HPDE6-E6E7 (cell line): ENCODE measurements around the gene SLC5A10.
"Not testable (repeated sequence)": the region's sequence is repeated elsewhere in the genome, so short reads cannot be mapped to it uniquely, and the experiment has no call there.

Source experiments
- DNase-seq: peaks from one replicate; pipeline ENCODE4 v3.0.0; 2011; ENCODE audit warnings: missing footprints; ENCODE audit errors: extremely low spot score

The SLC5A10 gene

DNA sequence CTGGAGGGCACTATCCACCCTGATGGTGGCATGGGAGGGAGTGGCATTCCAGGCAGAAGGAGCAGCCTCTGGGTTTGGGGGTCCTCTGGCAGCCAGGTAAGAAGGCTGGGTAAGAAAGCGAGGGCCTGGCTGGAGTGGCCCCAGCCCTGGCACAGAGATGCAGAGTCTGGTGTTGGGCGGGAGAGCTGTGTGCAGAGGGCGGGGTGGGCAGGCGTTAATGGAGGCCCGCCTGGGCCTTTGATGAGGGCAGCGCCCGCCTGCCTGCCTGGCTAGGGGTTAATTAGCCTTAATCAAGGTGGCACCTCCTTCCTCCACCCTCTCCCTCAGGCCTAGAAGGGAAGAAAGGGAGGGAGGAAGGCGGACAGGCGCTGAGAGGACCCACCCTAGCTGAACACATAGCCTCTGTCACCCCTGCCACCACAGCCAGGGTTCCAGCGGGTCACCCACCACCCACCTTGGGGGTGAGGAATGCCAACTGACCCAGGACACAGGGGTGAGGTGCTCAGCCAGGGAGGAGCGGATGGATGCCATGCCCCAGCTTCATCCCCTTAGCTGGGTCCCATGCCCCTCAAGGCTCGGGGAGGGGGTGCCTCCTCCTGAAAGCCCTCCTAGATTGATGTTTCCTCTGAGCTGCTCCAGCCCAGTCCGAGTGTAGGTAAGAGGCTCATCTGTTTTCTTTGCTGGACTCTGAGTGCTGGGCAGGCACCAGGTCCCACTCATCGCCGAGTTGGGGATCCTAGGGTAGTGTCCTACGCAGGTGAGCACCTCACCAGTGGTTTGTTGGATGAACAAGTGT, 66.0 kb downstream of the SLC5A10 start:
- no peak for DNase-seq

DNA sequence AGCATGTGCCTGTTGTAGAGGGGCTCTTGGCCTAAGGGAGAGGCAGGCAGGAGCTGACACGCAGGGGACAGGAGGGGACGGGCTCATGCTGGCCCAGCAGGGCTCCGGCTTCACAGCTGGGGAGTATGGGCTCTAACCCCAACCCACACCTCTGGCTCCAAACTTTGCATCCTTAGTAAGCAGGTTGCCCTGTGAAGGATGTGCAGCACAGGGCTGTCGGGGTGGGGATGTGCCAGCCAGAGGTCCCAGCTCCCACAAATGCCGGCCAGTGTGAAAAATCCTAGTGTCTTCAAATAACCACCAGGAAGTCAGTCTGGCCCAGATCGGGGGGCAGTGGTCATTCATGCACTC, 66.6 kb downstream of the SLC5A10 start:
- no peak for DNase-seq

DNA sequence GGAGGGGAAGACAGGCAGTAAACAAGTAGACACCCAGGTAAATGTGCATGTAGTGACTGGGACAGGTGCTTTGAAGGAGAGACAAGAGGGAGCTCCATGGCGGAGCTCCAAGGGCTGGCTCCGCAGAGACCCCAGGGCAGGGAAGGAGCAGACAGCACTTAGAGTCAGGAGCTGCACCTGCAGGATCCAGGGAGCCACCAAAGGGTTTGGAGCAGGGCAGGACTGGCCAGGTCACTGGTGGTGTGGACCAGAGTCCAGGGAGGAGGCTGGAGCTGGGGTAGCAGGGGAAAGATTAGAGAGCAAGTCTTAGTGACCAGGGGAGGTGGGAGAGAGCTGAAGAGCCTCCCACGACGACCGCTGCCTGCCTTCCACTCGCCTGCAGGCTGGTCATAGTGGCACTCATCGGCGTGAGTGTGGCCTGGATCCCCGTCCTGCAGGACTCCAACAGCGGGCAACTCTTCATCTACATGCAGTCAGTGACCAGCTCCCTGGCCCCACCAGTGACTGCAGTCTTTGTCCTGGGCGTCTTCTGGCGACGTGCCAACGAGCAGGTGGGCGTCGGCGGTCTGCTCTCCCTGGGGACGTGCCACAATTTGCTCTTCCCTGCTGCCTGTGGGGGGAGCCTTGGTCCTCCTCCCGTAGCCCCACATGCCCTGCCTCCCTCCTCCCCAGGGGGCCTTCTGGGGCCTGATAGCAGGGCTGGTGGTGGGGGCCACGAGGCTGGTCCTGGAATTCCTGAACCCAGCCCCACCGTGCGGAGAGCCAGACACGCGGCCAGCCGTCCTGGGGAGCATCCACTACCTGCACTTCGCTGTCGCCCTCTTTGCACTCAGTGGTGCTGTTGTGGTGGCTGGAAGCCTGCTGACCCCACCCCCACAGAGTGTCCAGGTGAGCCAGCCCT, 67.3 kb downstream of the SLC5A10 start:
- DNase-seq: no peak

DNA sequence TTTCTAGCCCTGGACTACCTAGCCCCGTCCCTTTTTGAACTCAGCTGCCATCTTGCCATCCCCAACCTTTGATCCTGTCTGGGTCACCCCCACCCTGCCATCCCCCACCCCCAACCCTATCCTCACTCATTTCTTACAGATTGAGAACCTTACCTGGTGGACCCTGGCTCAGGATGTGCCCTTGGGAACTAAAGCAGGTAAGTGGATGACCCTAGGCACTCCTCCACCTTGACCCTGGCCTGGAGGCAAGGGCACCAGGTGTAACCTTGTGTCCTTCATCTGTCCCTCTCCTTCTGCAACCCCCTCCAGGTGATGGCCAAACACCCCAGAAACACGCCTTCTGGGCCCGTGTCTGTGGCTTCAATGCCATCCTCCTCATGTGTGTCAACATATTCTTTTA, 68.1 kb downstream of the SLC5A10 start:
- no peak for DNase-seq

DNA sequence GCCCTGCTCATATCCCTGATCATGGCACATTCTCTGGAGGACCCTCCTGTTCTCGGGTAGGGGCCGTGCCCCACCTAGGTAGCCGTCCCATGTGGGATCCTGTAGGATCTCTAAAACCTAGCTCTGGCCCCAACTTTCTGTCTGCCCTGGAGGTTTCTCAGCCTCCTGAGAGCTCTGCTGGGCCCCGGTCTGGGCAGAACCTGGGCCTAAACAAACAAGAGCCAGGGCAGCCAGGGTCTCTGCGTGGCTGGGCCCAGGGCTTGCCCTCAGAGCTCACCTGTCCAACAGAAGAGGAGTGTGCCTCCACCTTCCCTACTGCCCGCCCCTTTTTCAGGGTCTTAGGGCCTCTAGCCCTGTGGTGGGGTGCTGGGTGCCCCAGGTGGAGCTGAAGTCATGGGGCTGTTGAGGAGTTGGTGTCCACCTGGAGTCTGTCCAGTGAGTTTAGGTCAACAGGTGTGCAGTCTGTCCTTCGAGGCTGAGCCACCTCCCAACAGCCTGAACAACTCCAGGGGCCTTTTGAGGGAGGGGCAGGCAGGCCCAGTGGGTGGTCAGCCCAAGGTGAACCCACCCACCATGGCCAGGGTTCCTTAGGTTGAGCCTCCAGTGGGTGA, 69.2 kb downstream of the SLC5A10 start:
- not testable (repeated sequence) for DNase-seq

DNA sequence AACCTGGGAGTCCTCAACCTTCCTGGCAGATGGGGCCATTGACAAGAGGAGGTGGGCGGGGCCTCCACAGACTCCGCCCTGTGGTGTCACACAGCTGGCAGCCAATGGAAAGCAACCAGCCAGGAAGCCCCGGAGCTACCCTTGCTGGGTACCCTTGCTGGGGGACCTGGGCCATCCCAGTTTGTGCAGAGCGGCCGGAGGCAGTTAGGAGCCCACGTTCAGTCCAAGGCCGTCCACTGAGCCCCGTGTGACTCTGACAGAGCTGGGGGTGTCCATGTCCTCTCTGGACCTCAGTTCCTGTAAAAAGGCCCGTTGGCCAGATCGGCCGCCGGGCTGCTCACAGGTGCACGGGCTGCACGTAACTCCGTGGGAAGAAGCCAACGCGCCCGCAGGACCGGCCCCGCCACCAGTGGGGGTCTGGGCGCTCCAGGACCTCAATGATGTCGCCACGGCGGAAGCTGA, 69.7 kb downstream of the SLC5A10 start:
- no peak for DNase-seq

DNA sequence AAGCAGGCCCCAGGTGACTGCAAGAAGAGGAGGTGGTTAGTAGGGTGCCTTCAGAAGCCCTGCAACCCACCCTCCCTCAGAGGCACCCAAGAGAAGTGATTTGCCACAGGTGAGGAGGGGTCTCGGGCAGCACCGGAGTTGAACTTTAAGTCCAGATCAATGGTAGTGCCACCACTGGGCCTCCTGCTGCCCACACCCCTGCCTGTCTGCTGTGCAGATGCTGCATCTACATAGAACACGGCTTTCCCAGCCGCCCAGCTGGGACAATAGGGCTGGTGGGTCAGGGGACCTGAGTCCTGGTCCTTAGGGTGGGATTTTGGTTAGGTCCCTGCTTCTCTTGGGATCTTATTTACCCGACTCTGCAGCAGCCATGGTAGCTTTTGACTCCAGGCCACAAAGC, 70.2 kb downstream of the SLC5A10 start:
- DNase-seq: no peak

DNA sequence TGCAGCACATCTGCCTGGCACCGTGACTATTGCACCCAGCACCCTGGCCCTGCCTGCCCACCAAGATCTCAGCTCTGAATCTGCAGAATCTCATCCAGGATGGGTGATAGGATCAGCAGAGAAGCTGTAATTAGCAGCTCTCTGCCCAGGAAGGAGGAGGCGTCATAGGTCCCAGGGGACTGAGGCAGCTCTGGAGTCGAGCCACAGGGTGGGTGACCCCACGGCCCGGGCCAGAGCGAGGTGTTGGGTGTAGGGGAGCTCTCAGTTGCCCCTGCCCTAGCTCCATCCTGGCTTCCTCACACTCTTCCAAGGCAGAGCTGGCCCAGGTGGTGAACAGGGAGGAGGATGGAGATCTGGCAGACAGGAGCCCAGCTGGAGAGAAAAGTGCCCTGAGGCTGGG, 70.8 kb downstream of the SLC5A10 start:
- DNase-seq: no peak

DNA sequence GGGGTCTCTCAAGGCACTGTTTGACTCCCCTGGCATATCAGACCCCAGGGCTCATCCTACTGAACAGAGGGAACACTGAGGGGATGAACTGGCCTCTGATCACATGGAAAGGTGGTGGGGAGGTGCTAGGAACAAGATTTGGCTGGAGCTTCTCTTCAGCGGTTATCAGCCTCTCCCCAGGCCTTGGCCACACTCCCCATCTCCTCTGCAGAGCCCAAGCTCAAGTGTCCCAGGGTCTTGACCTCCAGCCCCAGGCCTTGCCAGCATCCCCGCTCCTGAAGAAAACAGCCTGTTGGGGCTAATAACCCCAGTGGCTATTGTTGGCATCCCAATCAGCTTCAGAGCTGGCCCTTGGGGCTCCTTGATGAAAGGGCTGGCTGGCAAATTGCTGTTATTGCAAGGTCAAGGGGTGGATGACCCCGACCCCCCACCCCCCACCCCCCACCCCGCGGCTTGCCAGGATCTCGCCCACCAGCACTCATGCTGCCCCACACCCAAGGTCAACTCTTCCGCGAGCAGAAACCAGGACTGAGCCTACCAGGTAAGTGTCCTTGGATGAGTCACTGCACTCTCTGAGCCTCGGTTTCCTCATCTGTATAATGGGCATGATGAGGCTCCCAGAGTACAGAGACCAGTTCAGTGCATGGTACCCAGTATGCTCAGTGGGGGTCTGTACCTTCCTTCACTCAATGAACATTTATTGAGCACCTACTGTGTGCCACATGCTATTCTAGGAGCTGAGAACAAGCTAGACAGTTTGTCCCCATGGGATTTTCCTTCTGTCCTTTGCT, 71.4 kb downstream of the SLC5A10 start:
- DNase-seq: no peak

DNA sequence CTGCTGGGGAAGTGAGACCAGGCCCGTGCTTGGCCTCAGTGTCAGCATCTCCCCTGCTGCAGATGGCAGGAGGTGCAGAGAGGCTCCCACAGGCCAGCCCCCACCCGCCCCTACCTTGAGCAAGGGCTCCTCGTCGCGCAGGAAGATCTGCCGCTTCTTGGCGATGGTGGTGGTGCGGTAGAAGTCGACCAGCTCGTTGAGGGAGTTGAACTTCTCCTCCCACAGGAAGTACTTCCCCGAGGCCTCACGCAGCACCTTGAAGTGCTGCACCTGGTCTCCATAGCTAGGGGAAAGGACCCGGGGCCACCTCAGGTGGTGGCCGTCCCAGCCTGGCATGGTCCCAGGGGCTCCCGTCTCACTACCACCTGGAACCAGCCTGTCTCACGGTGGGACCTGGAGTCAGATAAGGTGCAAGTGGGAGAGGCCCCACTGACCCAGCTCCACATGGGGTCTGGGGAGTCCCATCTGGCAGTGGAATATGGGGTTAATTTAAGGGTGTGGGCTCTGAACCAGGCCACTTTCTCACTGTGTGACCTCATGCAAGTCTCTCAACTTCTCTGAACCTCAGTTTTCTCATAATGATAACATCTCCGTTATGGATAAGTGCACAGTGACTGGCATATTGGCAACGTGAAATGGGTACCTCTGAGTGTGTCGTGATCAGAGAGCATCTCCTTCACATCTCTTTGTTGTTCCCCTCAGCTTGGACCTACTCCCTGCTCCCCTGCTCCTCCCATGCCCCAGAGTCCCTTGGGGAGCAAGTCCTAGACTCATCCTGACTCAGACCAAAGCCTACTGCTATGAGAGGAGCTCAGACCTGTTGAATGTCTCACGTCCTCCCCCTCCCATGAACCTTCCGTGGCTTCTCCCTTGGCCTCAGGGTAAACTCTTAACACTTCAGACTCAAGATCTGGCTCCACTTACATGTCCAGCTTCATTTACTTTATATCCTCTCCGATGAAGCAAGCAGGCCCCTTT, 72.4 kb downstream of the SLC5A10 start:
- DNase-seq: no peak

DNA sequence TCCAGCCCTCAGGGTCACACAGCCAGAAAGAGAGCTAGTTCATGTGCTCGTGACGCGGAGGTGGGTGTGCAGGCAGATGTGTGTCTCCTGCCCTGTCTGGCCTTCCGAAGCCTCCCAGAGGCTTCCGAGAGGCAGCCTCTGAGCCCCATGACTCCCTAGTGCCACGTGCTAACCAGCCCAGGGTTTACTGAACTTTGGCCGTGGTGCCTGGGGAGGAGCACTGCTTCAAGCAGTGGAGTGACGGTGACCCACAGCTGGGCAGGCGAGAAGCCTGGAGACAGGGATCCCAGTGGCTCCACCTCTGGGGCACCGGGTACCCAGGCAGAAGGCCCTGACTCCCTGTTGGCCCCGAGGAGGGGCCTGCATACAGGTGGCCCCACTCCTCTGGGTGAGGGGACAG, 76.7 kb downstream of the SLC5A10 start:
- not testable (repeated sequence) for DNase-seq

DNA sequence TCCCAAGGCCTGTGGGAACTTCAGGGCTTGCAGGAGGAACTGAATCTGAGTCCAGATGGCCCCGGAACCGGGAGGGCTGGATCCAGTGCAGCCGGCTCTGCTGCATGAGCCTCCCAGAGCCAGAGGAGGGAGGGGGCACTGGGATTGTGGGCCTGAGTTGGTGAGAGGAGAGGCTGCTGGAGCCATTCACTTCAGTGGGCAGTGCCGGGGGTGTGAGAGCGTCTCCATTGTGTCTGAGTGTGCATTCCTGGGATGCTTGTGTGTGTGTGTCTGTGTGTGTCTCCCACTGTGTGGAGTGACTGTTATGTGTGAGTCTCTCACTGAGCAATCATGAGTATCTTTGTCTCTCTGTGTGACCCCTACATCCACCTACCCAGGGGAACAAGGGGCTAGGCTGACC, 77.8 kb downstream of the SLC5A10 start:
- not testable (repeated sequence) for DNase-seq

DNA sequence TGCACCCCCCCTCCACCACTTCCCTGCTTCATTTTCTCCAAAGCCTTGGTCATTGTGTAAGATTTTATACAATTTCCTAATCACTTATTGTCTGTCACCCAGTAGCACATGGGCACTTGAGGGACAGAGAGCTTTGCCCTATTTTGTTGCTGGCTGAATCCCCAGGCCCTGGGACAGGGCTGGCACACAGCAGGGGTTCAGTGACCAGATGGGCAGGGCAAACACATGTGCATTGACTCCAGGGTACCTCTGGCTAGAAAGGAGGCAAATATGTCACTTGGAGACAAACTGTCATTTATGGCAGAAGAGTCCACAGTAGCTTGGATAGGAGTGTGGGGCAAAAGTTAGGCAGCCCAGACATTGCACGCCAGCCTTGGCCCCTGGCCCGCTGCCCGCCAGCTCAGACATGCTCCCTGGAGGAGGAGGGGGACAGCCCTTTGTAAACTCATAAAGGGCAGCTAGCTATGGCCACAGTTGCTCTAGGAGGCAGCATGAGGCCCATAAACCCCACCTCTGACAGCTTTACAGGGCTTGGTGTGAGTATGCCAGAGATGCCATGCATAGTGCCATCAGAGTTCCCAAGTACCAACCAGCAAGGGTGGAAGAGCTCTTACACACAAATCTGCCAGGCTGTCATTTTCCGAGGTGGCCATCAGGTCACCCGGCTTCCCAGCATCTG, 78.9 kb downstream of the SLC5A10 start:
- DNase-seq: not testable (repeated sequence)

DNA sequence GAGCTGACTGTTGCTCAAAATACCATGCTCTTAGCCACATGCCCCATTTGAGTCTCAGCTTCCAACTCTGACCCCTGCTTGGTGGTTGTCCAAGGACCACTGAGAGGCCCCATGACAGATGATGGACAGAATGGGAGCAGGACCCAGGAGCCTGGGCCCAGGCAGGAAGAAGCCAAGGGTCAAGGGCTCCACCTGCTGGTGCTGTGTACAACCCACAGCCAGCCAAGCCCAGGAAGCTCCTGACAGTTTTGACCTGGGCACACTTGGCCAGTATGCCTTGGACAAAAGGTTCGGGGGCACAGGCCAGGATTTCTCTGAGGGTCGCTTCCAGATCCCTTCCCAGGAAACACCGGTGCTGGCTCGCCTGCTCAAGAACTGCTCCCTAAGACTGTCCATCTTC, 79.8 kb downstream of the SLC5A10 start:
- DNase-seq: not testable (repeated sequence)

DNA sequence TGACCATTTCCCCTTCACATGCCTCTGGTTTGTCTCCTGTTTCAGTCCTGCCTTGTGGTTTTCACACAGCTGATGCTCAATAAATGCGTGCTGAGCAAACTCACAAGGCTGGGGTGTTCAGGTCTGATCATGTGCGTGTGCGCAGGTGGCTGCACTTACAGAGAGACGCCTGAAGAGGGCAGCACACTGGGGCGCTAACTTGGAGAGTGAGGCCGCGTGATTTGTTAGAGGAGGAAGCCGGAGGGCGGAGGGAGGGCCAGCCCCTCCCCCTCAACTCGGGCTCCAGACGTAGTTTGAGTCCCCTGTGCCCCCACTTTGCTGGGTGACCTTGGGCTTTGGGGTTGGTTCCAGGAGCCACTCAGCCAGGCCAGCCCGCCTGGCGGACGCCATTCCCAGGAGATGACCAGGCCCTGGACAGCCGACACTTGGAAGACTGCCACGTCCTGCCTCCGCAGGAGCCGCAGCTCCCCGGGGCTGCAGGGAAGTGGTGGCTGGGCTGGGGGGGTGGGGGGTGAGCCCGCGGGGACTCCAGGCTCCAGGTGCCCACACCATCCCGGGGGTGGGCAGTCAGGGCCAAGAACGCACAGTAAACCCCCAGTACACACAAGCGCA, 80.5 kb downstream of the SLC5A10 start:
- DNase-seq: not testable (repeated sequence)

DNA sequence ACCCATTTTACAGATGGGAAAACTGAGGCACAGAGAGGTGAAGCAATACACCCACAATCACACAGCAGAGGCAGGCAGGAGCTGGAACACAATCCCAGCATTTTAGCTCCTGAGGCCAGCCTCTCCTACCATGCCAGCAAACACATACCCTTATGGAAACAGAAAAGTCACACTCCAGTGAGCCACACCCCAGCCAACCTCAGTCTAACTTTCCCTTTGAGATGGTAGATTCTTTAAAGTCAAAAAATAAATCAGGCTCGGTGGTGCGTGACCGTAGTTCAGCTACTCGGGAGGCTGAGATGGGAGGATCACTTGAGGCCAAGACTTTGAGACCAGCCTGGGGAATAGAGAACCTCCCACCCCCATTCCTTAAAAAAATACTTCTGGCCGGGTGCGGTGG, 84.2 kb downstream of the SLC5A10 start:
- not testable (repeated sequence) for DNase-seq

DNA sequence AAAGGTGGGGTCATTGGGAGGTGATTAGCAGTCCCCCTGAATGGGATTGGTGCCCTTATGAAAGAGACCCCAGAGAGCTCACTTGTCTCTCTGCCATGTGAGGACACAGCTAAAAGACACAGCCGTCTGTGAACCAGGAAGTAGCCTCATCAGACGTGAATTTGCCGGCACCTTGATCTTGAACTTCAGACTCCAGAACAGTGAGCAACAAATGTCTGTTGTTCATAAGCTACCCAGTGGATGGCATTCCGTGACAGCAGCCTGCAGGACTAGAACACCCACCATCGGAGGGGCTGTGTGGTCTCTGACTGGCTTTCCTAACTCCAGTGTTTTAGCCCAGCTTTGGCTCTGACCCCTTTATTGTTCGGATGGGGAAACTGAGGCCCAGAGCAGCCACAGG, 85.6 kb downstream of the SLC5A10 start:
- DNase-seq: not testable (repeated sequence)

DNA sequence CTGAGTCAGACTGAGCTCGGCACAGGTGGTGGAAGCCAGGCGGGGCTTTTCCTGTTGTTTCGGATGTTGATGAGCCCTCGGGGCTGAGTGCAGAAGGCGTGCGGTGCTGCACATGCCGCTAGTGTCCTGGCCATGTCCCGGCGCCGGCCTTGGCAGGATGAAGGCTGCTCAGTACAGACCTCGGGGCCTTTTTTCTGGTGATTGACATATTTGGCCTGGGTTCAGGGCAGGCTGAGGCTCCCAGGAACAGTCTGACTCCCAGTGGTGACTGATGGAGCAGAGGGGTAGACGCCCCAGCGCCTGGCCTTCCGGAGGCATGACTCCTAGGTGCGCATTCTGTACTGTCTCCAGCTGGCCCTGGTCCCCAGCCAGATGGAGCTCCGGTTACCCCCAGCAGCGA, 86.0 kb downstream of the SLC5A10 start:
- not testable (repeated sequence) for DNase-seq

DNA sequence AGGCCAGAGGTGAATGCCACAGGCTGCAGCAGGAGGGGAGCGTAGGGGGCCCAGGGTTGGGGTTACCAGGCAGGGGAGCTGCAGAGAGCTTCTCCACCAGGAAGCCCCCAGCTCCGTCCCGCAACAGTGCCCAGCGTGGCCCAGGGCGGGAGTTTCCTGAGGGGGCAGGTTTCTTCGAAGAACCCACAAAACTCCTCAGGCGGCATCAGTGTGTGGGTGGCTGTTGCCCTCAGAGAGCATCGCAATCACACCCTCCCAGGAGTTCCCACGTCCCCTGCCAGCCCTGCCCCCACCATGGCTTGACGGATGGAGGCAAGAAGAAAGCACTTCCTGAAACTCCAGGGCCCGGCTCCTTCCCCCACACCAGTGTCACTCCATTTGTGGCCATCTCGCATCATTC, 86.8 kb downstream of the SLC5A10 start:
- DNase-seq: not testable (repeated sequence)
